ENCODE measurements around the gene ENG.
"Not testable (repeated sequence)": the region's sequence is repeated elsewhere in the genome, so short reads cannot be mapped to it uniquely, and the experiment has no call there.

The ENG gene

DNA sequence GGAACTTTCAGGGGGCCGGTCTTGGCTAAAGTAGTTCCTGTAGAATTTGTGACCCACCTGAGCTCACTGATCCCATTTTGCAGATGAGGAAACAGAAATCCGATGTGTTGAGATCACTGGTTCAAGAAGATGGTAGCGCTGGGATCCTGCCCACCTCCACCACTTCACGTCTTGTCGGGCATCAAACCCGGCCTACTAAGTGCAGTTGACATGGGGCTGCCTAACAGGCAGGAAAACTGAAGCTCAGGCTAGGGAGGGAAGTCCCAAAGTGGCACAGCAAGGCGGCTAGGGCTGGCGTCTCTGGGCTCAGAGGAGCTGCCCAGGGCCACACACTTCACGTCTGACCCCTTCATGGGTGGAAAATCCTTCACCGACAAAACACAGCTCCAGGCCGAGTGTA is 502 bp upstream of the ENG start:
- no peak for TF ChIP-seq JUND (IDR thresholded peaks at IDR 0.05; ENCODE audit: low read depth)
- in situ Hi-C loops (cut with HindIII; ENCODE audit: low pct_unique_long_range_greater_than_20kb, low sequenced_read_pairs) = no loop called here
- DNase-seq (ENCODE audit: low read depth in 1 of 2, low spot score in 1 of 2) = no peak

DNA sequence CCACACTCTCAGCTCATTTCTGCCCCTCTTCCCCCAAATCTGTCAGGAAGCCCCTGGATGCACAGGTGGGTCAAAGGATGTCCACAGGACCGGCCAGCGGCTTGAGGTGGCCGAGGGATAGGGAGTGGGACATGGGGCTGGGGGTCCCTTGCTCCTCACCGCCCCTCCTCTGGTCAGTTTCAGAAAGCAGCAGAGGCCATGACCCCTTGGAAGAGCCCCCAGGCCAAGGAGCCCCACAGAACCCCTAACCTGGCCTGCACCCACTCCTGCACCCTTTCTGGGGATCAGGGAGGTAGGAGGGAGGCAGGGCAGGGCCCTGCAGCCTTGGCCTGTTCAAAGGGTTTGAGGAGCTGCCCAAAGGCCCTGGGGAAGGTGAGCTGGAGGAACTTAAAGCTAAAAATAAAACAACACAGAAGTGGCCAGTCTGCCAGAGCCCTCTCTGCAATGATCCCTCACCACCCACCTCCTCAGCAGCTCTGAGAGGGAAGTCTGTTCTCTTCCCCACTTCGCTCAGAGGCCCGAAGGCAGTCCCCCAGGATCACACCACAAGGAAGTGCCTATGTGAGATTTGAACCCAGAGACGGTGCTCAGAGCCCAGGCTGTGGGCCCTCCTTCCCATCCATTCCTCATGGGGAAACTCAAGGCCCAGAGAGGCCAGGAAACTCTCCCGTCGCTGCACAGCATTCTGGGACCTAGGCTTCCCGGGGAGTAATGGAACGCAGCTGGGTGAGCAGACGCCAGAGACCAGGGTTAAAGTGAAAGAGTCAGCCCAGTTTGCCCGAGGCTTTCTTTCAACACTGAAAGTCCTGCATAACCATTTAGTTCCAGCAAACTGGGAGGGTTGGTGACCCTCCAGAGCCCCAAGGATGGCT is 910 bp downstream of the ENG start:
- in situ Hi-C loops (cut with HindIII; ENCODE audit: low pct_unique_long_range_greater_than_20kb, low sequenced_read_pairs) = no loop called here
- DNase-seq (ENCODE audit: low read depth in 1 of 2, low spot score in 1 of 2) = no peak
- no peak for TF ChIP-seq JUND (IDR thresholded peaks at IDR 0.05; ENCODE audit: low read depth)

DNA sequence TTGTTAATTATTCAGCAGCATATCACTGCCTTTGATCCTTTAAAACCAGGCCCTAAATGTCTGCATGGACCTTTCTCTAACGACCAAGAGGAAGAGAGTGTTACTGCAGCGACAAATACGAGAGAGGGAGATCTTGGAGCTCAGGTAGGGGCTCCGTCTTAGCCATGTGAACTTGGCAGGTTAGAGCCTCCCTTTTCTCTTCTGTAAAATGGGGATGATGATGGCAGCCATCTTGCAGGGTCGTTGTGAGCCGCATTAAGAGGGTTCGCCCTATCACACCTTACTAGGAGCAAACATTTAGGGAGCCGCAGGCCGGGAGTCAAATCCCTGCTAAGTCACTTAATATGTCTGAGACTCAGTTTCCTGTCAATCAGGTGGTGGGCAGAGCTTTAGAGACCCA is 1.6 kb downstream of the ENG start:
- no peak for DNase-seq (ENCODE audit: low read depth in 1 of 2, low spot score in 1 of 2)
- in situ Hi-C loops (cut with HindIII; ENCODE audit: low pct_unique_long_range_greater_than_20kb, low sequenced_read_pairs) = no loop called here
- no peak for TF ChIP-seq JUND (IDR thresholded peaks at IDR 0.05; ENCODE audit: low read depth)

DNA sequence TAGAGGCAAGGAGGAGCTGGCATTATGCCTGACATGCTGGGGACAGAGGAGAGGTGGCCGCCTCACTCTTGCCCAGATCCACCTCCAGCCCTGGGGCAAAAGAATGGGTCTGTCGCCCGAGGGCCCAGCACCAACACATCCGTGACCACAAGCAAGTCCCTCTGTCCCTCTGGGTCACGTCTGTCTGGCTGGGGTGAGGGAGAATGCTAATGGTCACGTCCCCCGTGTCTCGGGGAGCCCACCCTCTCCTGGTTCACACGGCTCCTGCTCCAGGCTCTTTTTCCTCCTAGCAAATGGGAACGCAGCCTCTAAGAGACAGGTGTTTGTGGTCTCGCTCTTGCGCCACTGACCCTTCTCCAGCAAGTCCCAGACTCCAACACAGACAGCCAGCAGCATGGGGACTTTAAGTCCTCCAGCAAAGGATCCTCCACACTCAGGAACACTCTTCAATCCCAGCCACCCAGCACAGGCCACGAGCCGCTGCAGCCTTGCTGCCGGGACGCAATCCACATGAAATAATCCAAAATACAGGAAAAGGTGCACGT is 4.1 kb downstream of the ENG start:
- in situ Hi-C loops (cut with HindIII; ENCODE audit: low pct_unique_long_range_greater_than_20kb, low sequenced_read_pairs) = no loop called here
- TF ChIP-seq JUND (IDR thresholded peaks at IDR 0.05; ENCODE audit: low read depth) = no peak
- no peak for DNase-seq (ENCODE audit: low read depth in 1 of 2, low spot score in 1 of 2)

DNA sequence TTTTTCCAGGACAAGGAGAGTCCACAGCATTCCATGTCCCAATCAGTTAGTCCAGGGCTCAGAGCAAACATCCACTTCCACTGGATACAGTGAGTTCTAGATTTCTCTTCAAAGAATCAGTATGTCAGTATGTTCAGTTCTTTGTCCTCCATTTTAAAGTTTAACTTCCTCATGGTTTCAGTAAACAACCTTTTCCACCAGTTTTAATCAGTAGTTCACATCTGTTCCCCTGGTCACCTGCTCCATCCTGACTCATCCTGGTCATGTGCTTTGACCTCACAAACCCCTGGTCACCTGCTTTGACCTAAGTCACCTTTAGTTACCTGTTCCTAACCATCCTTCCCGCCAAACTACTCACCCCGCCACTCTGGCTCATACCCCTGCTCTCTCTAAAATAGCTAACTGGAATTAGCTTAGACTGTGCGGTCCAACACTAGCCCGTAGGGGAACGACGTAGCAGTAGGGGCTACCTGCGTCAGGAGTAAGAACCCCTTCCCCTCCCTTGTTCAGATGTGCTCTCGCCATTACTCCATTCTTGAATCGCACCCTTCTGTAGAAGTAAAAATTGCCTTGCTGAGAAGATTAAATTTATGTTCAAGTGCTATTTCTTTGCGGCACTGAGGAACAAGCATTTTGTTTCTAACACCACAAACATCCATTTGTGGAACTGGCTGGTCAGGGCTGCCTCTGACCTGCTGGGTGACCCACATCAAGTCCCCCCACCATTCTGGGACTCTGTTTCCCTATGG is 5.5 kb downstream of the ENG start:
- TF ChIP-seq JUND (IDR thresholded peaks at IDR 0.05; ENCODE audit: low read depth) = no peak
- in situ Hi-C loops (cut with HindIII; ENCODE audit: low pct_unique_long_range_greater_than_20kb, low sequenced_read_pairs) = no loop called here
- DNase-seq (ENCODE audit: low read depth in 1 of 2, low spot score in 1 of 2) = no peak

DNA sequence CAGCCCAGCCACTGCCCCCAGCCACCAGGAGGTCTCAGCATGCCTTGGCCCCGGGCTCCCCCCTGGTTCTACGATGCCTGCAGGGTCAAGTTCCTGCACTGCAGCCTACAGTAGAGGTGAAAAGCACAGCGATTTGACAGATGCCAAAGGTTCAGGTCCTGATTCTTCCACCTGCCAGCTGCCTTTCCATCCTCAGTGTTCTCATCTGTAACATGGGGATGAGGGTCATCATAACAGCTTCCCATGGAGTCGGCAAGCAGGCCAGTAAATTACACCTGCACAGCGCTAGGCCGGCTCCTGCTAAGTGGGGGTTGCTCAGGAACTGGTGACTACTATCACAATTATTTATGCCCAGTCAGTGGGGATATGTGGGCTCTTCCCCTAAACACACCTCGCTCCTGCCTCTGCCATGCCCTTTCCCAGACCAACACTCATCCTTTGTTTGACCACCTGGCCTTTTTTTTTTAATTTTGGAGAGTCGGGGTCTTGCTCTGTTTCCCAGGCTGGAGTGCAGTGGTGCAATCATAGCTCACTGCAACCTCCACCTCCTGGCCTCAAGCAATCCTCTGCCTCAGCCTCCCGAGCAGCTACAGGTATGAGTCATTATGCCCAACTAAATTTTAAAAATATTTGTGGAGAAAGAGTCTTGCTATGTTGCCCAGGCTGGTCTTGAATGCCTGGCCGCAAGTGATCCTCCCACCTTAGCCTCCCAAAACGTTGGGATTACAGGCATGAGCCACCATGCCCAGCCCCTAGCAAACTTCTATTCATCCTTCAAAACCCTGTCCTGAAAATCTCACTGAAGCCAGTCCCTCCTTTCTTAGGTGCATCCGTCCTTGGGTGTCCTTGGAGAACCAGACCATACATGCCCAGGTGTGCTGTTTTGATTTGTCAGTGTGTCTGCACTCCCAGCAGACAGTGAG is 6.4 kb downstream of the ENG start:
- DNase-seq (ENCODE audit: low read depth in 1 of 2, low spot score in 1 of 2) = no peak
- in situ Hi-C loops (cut with HindIII; ENCODE audit: low pct_unique_long_range_greater_than_20kb, low sequenced_read_pairs) = no loop called here
- no peak for TF ChIP-seq JUND (IDR thresholded peaks at IDR 0.05; ENCODE audit: low read depth)

DNA sequence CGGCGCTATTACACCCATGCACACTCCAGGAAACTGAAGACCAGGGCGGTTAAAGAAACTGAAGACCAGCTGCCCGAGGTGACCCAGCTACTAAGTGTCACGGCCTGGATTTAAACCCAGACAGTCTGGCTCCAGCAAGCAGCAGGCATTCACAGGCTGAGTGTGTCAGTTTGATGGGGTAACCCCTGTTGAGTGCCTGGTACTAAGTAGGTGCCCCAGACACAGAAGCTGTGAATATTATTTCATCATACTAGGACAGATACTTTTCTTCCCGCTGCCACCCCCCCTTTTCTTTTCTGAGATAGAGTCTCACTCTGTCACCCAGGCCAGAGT is 7.3 kb downstream of the ENG start:
- no peak for TF ChIP-seq JUND (IDR thresholded peaks at IDR 0.05; ENCODE audit: low read depth)
- in situ Hi-C loops (cut with HindIII; ENCODE audit: low pct_unique_long_range_greater_than_20kb, low sequenced_read_pairs) = no loop called here
- no peak for DNase-seq (ENCODE audit: low read depth in 1 of 2, low spot score in 1 of 2)

DNA sequence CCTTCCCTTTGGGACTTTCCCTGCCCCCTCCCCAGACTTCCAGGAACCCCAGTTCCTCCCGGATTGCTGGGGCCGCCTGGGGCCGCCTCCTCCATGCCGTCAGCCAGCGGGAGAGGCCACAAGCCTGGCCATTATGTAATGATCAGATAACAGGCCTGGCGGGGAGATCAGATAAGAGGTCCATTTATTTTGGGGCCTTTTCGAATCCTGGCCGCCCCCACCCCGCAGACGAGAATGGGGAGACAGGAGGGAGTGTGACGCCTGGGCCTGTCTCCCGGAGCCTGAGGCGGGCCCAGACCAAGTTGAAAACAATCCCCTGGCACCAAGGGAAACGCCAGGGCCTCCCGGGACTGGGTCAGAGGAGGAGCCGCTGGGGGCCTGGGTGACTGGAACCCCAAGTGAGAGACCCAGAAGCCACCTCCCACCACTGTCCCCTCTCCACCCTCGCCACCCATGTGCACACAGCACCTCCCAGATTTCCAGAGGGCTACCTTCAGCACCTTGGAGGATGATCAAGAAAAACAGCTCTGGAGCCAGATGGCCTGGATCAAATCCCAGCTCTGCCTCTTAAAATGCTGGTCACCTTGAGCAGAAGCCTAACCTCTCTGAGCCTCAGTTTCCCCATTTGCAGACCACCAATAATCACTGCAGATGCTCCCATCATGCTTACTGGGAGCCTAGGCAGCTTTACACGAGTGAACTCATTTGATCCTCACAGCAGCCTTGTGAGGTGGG is 7.8 kb downstream of the ENG start:
- DNase-seq (ENCODE audit: low read depth in 1 of 2, low spot score in 1 of 2) = no peak
- in situ Hi-C loops (cut with HindIII; ENCODE audit: low pct_unique_long_range_greater_than_20kb, low sequenced_read_pairs) = no loop called here
- no peak for TF ChIP-seq JUND (IDR thresholded peaks at IDR 0.05; ENCODE audit: low read depth)

DNA sequence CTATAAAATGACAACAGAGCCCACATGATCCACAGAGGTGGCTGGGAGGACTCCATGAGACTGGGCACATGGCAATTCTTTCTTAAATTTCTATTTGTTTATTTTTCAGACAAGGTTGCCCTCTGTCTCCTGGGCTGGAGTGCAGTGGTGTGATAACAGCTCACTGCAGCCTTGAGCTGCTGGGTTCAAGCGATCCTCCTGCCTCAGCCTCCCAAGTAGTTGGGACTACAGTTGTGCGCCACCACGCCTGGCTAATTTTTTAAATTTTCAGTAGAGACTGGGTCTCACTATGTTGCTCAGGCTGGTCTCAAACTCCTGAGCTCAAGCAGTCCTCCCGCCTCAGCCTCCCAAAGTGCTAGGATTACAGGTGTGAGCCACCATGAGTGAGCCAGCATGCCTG is 8.8 kb downstream of the ENG start:
- DNase-seq (ENCODE audit: low read depth in 1 of 2, low spot score in 1 of 2); in situ Hi-C loops (cut with HindIII; ENCODE audit: low pct_unique_long_range_greater_than_20kb, low sequenced_read_pairs): not testable (repeated sequence)

DNA sequence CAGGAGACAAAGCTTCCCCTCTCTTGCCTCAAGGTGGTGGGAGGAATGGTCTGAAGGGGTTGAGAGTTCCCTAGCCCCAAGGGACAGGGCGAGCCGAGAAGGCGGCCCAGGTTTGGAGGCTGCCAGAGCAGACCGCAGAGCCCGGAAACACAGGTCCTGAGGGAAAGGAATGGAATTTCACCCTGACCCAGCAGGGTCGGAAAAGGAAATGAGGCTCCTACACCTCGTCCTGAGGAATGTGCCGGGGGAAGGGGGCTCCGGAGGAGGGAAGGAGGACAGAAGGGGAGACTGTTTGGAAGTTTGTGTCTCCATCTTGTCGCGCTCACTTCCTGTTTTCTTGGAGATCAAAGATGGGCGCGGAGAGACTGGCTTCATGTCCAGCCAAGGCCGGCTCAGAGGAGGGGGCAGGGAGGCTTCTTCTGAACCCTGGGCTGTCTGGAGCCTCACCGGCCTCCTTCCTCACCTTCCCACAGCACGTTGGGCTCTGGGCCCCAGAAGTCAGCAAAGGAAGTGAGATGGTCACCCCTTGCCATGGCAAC is 9.6 kb downstream of the ENG start:
- no peak for TF ChIP-seq JUND (IDR thresholded peaks at IDR 0.05; ENCODE audit: low read depth)
- in situ Hi-C loops (cut with HindIII; ENCODE audit: low pct_unique_long_range_greater_than_20kb, low sequenced_read_pairs) = no loop called here

DNA sequence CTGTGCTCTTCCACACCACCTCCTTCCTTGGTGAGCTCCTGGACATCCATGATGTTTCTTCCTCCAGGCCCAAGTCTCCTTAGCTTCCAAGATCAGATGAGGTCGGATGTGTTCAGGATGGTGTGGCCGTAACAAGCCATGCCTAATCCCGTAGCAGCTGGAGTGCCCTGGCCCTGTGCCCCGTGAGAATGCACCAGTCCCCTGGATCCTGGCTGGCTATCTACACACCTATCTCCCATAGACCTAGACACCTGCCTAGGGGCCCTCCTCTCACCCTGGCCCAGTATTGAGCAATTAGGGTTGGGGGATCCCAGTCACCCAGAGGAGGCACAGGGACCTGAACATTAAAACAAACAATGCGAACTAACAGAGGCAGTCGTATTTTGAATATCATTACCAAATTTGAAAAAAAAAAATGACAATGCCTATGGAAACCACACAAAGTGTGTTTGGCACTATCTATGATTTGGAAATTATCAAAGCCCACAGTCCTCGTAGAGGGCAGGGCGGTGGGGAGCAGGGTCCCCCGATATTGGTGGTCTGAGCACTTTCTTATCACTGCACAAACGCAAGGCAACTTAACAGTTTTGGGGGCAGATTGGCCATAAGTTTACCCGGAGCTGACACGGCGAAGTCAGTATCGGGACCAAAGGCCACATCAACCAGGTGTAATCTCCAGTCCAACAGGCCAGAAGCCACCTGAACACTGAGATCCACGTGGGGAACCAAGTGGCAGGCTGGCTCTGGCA is 13.2 kb downstream of the ENG start:
- no peak for TF ChIP-seq JUND (IDR thresholded peaks at IDR 0.05; ENCODE audit: low read depth)
- no peak for DNase-seq (ENCODE audit: low read depth in 1 of 2, low spot score in 1 of 2)
- in situ Hi-C loops (cut with HindIII; ENCODE audit: low pct_unique_long_range_greater_than_20kb, low sequenced_read_pairs) = no loop called here

More for the DNA sequence above, 9.6 kb downstream of the ENG start:
- peak in 1 of 2 experiments; percentile 53 for DNase-seq (ENCODE audit: low read depth in 1 of 2, low spot score in 1 of 2)
